Transverse colon (tissue), 4 donors: ENCODE measurements around the gene OR12D1. TPM values are rescaled to one million over a fixed set of nuclear protein-coding genes. Genes with fewer than 3 reads are reported as not detected.

ENCODE experiments used
- DNase-seq: peaks from one replicate; pipeline ENCODE4 v3.0.0-alpha.2; 2019
- H3K27ac ChIP-seq, 4 donors: fragments of 200-600 bp; sonication (generic); 2 replicates each; pipeline ENCODE4 v1.5.1; 2016 to 2018; ENCODE audit warnings: inconsistent platforms in 4 of 4
- H3K27me3 ChIP-seq: fragments of 200-600 bp; sonication (generic); 2 replicates; pipeline ENCODE4 v1.5.1; 2017; ENCODE audit warnings: inconsistent platforms
- H3K36me3 ChIP-seq, 4 donors: fragments of 200-600 bp; sonication (generic); 2 replicates each; pipeline ENCODE4 v1.5.1; 2017 to 2019; ENCODE audit warnings: inconsistent platforms in 4 of 4
- H3K4me1 ChIP-seq, 4 donors: fragments of 200-600 bp; sonication (generic); 2 replicates each; pipeline ENCODE4 v1.5.1; 2017 to 2020; ENCODE audit warnings: inconsistent platforms in 4 of 4
- H3K4me3 ChIP-seq, 4 donors: fragments of 200-600 bp; sonication (generic); 1 replicate in 1 of 4; 2 replicates in 3 of 4; pipeline versions ENCODE4 v1.5.1 to v1.6.1; 2017 to 2019; ENCODE audit warnings: inconsistent platforms in 4 of 4
- H3K9me3 ChIP-seq, 2 donors: fragments of 200-600 bp; sonication (generic); 2 replicates each; pipeline ENCODE4 v1.5.1; 2017 to 2019; ENCODE audit warnings: inconsistent platforms in 2 of 2
- CTCF ChIP-seq, 5 experiments: fragments of 200-600 bp in 3 of 5; fragments of 450-650 bp in 2 of 5; sonication (generic) in 3 of 5; IDR thresholded peaks; 1 replicate in 2 of 5; 2 replicates in 3 of 5; pipeline ENCODE4 v1.5.1; 2016 to 2017; ENCODE audit warnings: antibody characterized with exemption in 5 of 5, inconsistent platforms in 3 of 5, mild to moderate bottlenecking in 2 of 5, moderate library complexity in 1 of 5
- EP300 ChIP-seq: sonication (generic); formaldehyde crosslinking; IDR thresholded peaks from one replicate; pipeline ENCODE4 v1.6.1; 2017; ENCODE audit warnings: antibody characterized with exemption, low read depth
- POLR2A ChIP-seq: fragments of 450-650 bp; IDR thresholded peaks from one replicate; pipeline ENCODE4 v1.6.1; 2016; ENCODE audit warnings: antibody characterized with exemption, mild to moderate bottlenecking, moderate library complexity
- POLR2AphosphoS5 ChIP-seq, 3 donors: sonication (generic); formaldehyde crosslinking; IDR thresholded peaks; one replicate each; pipeline ENCODE4 v1.6.1; 2016; ENCODE audit warnings: antibody characterized with exemption in 3 of 3
- WGBS, 2 donors: methylation state at CpG; one replicate each; pipeline ENCODE4 v1.1.5; 2018; ENCODE audit warnings: low coverage in 1 of 2; 5-methylcytosine and 5-hydroxymethylcytosine counted together
- in situ Hi-C, 4 donors: fragments of 200-750 bp; cut with MboI; loops; one replicate each; pipeline versions ENCODE4 v1.15.0 to v1.15.1; 2017; ENCODE audit warnings: low sequenced_read_pairs in 3 of 4, low pct_ligation_motif_present in 1 of 4, low pct_unique_long_range_greater_than_20kb in 1 of 4
- intact Hi-C: fragments of 100-400 bp; cut with DNase I; formaldehyde crosslinking; loops from one replicate; pipeline ENCODE4 v1.15.1; 2023; ENCODE audit warnings: low total_unique reads
- total RNA-seq, 4 donors: library from RNA; depleted of rRNA; stranded (reverse); fragments of >200 nt; gene quantifications; one replicate each; pipeline ENCODE4 v1.1.0, GENCODE V29; 2016

Gene OR12D1
- total RNA-seq, 4 donors from 2014 or later, result not detected

- Histone ChIP-seq H3K9me3 (peaks cover 0 to 6% of the 10 kb centered on the region in 2 donors), H3K4me1 (no peaks in the 10 kb centered on the region), H3K36me3 (no peaks in the 10 kb centered on the region), H3K27ac (no peak overlapping the region), H3K4me3 (no peak overlapping the region), H3K27me3 (no peaks in the 10 kb centered on the region)
- 71 to 84% methylated on average over 3 of the region's 3 CpGs for WGBS, 2 donors
- no peak for TF ChIP-seq CTCF (IDR thresholded peaks at IDR 0.05)
- TF ChIP-seq EP300, result no peak
- TF ChIP-seq POLR2AphosphoS5 (IDR thresholded peaks at IDR 0.05), result no peak
- no peak for TF ChIP-seq POLR2A
- DNase-seq, result no peak
- in situ Hi-C loops, result no loop called here
- intact Hi-C loops, result no loop called here
Observed at GRCh38 chr6:29419516-29419915, 4.8 kb downstream of the OR12D1 start.

- TF ChIP-seq POLR2A, result no peak
- TF ChIP-seq CTCF (IDR thresholded peaks at IDR 0.05), result no peak
- TF ChIP-seq POLR2AphosphoS5 (IDR thresholded peaks at IDR 0.05), result no peak
- TF ChIP-seq EP300, result no peak
- Histone ChIP-seq H3K36me3 (no peaks in the 10 kb centered on the region), H3K9me3 (peaks cover 0 to 6% of the 10 kb centered on the region in 2 donors), H3K4me1 (no peaks in the 10 kb centered on the region), H3K27me3 (no peaks in the 10 kb centered on the region), H3K27ac (no peak overlapping the region), H3K4me3 (no peak overlapping the region)
- in situ Hi-C loops (no loop called here), intact Hi-C loops (no loop called here)
- no peak for DNase-seq
- 91% methylated on average over 2 of the region's 2 CpGs for WGBS, 2 donors
Observed at GRCh38 chr6:29424168-29424567, 9.4 kb downstream of the OR12D1 start.

DNA sequence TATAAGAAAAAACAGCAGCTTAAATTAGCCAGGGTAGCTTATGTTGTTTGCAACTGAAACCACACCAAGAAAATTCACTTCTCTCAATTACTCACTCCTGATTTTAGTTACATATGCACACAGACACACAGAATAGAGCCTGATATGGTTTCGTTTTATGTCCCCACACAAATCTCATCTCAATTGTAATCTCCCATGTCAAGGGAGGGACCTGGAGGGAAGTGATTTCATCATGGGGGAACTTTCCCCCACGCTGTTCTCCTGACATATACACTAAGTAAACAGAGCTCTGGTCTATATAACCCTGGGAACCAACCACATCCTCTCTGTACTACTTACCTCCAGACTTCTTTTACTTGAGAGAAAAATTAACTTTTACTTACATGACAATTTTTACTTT lies 9.8 kb downstream of the OR12D1 start:
- H3K9me3 ChIP-seq, result peaks cover 0 to 6% of the 10 kb centered on the region in 2 donors
- H3K27ac ChIP-seq, result no peak overlapping the region
- in situ Hi-C loops (no loop called here), intact Hi-C loops (no loop called here)
- no peak for TF ChIP-seq POLR2A
- no peak for TF ChIP-seq POLR2AphosphoS5 (IDR thresholded peaks at IDR 0.05)
- no peak for TF ChIP-seq CTCF (IDR thresholded peaks at IDR 0.05)
- TF ChIP-seq EP300, result no peak
- WGBS, 2 donors, result 26 to 36% methylated on average over 2 of the region's 2 CpGs
- no peak for DNase-seq
- H3K27me3 ChIP-seq, result no peaks in the 10 kb centered on the region
- H3K36me3 ChIP-seq, result no peaks in the 10 kb centered on the region
- no peak overlapping the region for H3K4me3 ChIP-seq
- H3K4me1 ChIP-seq, result no peaks in the 10 kb centered on the region

- intact Hi-C loops (no loop called here), in situ Hi-C loops (no loop called here)
- Histone ChIP-seq H3K4me3 (no peak overlapping the region), H3K9me3 (peaks cover 0 to 6% of the 10 kb centered on the region in 2 donors), H3K4me1 (no peaks in the 10 kb centered on the region), H3K36me3 (no peaks in the 10 kb centered on the region), H3K27me3 (no peaks in the 10 kb centered on the region), H3K27ac (no peak overlapping the region)
- TF ChIP-seq CTCF (IDR thresholded peaks at IDR 0.05), result no peak
- DNase-seq, result no peak
- WGBS, 2 donors, result 38 to 55% methylated on average over 1 of the region's 1 CpG
Observed at GRCh38 chr6:29425075-29425474, 10.3 kb downstream of the OR12D1 start.
